Mesothelial cell of epicardium (in vitro differentiated cells): ENCODE data around the gene DOP1B. TPM values are rescaled to one million over a fixed set of nuclear protein-coding genes. Genes with fewer than 3 reads are reported as not detected.
"Not testable (repeated sequence)": the region's sequence is repeated elsewhere in the genome, so short reads cannot be mapped to it uniquely, and the experiment has no call there.

ENCODE experiments used
- DNase-seq, 2 experiments: peaks; one replicate each; pipeline ENCODE4 v3.0.0; 2021; ENCODE audit warnings: low spot score in 2 of 2; ENCODE audit not compliant: unreplicated experiment in 2 of 2
- H3K27ac Mint-ChIP-seq: 2 replicates; pipeline ENCODE4 v1.8.0; 2021; ENCODE audit warnings: mixed read lengths
- H3K27me3 Mint-ChIP-seq: 2 replicates; pipeline ENCODE4 v1.8.0; 2021; ENCODE audit warnings: low read depth, mixed read lengths
- H3K36me3 Mint-ChIP-seq: 2 replicates; pipeline ENCODE4 v1.8.0; 2021; ENCODE audit warnings: mixed read lengths
- H3K4me1 Mint-ChIP-seq: 2 replicates; pipeline ENCODE4 v1.8.0; 2021; ENCODE audit warnings: mixed read lengths
- H3K4me3 Mint-ChIP-seq: 2 replicates; pipeline ENCODE4 v1.8.0; 2021; ENCODE audit warnings: mild to moderate bottlenecking, moderate library complexity, mixed read lengths
- H3K9me3 Mint-ChIP-seq: 2 replicates; pipeline ENCODE4 v1.8.0; 2021; ENCODE audit warnings: mixed read lengths
- CTCF ChIP-seq: fragments of 200-600 bp; sonication (generic); IDR thresholded peaks from one replicate; pipeline ENCODE4 v1.5.0; 2021; ENCODE audit warnings: antibody characterized with exemption; ENCODE audit not compliant: unreplicated experiment
- total RNA-seq: library from RNA; stranded (reverse); gene quantifications from 3 replicates; pipeline ENCODE4 v1.2.1, GENCODE V29; 2021

Gene DOP1B
- total RNA-seq, 1 donor from 2014 or later = 12.3 TPM

GRCh38 chr21:36193200-36193599, 36.6 kb downstream of the DOP1B start:
- no peaks in the 10 kb centered on the region for H3K36me3 Mint-ChIP-seq
- no peak for TF ChIP-seq CTCF

GRCh38 chr21:36194024-36194423, 37.4 kb downstream of the DOP1B start:
- Mint-ChIP-seq H3K9me3 (no peaks in the 10 kb centered on the region), H3K4me3 (no peak overlapping the region), H3K27ac (peak overlapping the region; percentile 12), H3K36me3 (no peaks in the 10 kb centered on the region), H3K27me3 (no peaks in the 10 kb centered on the region), H3K4me1 (peaks cover 16% of the 10 kb centered on the region)
- no peak for TF ChIP-seq CTCF
- DNase-seq = no peak

More at GRCh38 chr21:36193200-36193599, 36.6 kb downstream of the DOP1B start:
- no peaks in the 10 kb centered on the region for H3K27me3 Mint-ChIP-seq
- peaks cover 22% of the 10 kb centered on the region for H3K4me1 Mint-ChIP-seq
- H3K4me3 Mint-ChIP-seq = no peak overlapping the region
- no peak overlapping the region for H3K27ac Mint-ChIP-seq
- DNase-seq = no peak
- H3K9me3 Mint-ChIP-seq = no peaks in the 10 kb centered on the region

- Mint-ChIP-seq H3K9me3 (no peaks in the 10 kb centered on the region), H3K27ac (no peak overlapping the region), H3K4me3 (no peak overlapping the region), H3K36me3 (peaks cover 4% of the 10 kb centered on the region), H3K27me3 (no peaks in the 10 kb centered on the region), H3K4me1 (peaks cover 16% of the 10 kb centered on the region)
- TF ChIP-seq CTCF = no peak
- DNase-seq = no peak
These were observed 39.0 kb downstream of the DOP1B start for GRCh38 chr21:36195613-36196012.

GRCh38 chr21:36199021-36199420, 42.4 kb downstream of the DOP1B start:
- Mint-ChIP-seq H3K4me1 (peaks cover 5% of the 10 kb centered on the region), H3K27me3 (no peaks in the 10 kb centered on the region), H3K36me3 (peaks cover 4% of the 10 kb centered on the region), H3K4me3 (no peak overlapping the region), H3K9me3 (no peaks in the 10 kb centered on the region), H3K27ac (no peak overlapping the region)
- TF ChIP-seq CTCF = no peak
- no peak for DNase-seq

GRCh38 chr21:36199575-36199974, 43.0 kb downstream of the DOP1B start:
- not testable (repeated sequence) for H3K27ac Mint-ChIP-seq, H3K9me3 Mint-ChIP-seq, H3K36me3 Mint-ChIP-seq, H3K4me3 Mint-ChIP-seq, DNase-seq, H3K4me1 Mint-ChIP-seq, H3K27me3 Mint-ChIP-seq

- Mint-ChIP-seq H3K27ac (no peak overlapping the region), H3K36me3 (peaks cover 5% of the 10 kb centered on the region), H3K27me3 (no peaks in the 10 kb centered on the region), H3K9me3 (no peaks in the 10 kb centered on the region), H3K4me1 (peaks cover 2% of the 10 kb centered on the region), H3K4me3 (no peak overlapping the region)
- TF ChIP-seq CTCF = no peak
- DNase-seq = no peak
These were observed 43.5 kb downstream of the DOP1B start for GRCh38 chr21:36200081-36200561.
